ENCODE results near the gene EIF3L. TPM values are rescaled to one million over a fixed set of nuclear protein-coding genes. Genes with fewer than 3 reads are reported as not detected.

EIF3L gene
- total and polyA plus RNA-seq, 9 of the 15 experiments (the other 6 are each of a cell fraction or from before 2014, with no cell fraction given) = 257 to 699 (median 368) TPM

DNA sequence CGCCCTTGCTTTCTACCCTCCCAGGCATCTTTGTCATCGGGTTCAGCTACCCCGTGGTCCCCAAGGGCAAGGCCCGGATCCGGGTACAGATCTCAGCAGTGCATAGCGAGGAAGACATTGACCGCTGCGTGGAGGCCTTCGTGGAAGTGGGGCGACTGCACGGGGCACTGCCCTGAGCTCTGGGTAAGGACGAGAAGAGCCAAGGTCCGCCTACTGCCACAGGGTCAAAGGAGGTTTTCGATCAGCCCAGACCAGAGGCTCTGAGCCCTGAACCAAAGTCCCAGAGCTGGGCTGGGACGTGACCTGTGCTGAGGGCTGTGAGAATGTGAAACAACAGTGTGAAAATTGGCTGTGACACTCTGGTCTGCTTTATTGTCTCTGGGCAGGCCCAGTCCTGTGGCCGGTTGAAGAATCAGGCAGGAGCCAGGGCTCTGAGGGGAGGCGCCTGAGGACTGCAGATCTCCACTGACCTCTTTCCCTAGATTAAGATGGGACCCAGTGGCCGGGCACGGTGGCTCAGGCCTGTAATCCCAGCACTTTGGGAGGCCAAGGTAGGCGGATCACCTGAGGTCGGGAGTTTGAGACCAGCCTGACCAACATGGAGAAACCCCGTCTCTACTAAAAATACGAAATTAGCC, 32.6 kb upstream of the EIF3L start:
- H3K4me3 ChIP-seq = no peak overlapping the region
- no peak overlapping the region for H2AFZ ChIP-seq (ENCODE audit: low read depth, low read length)
- H3K9ac ChIP-seq (ENCODE audit: insufficient read depth in 1 of 2, low read depth in 2 of 2, low read length in 2 of 2) = no peak overlapping the region; a peak in 1 of 4 replicates
- no peaks in the 10 kb centered on the region for H4K20me1 ChIP-seq (replicated peaks; ENCODE audit: control insufficient read depth, insufficient read depth, low read length)
- DNase-seq (ENCODE audit: extremely low read depth in 1 of 4, low spot score in 3 of 4) = no peak
- no peak for FAIRE-seq
- in situ Hi-C loops (cut with MboI) (loop anchor here (5.0 kb wide), 1 partner anchor 146 kb away; no protein-coding TSS in a partner anchor), intact Hi-C loops (cut with micrococcal nuclease) (loop anchor here (1.0 kb wide), 2 partner anchors 47 to 149 kb away; no protein-coding TSS in a partner anchor)
- ChIA-PET CTCF (ENCODE audit: low intra/inter-chr PET ratio) (interaction anchor here (1.0 to 2.4 kb wide), 3 partner anchors 47 to 148 kb away, joined by 5 to 12 read pairs (median 9); no protein-coding TSS in a partner anchor), POLR2A (interaction anchor here (0.6 to 5.0 kb wide), 6 partner anchors 8 to 142 kb away, joined by 3 to 34 read pairs (median 4); partner anchors contain the start of genes ANKRD54, GCAT and LGALS1)
- BruUV-seq (replicated peaks) = TSS peak; percentile 17
- H3K79me2 ChIP-seq (ENCODE audit: control insufficient read depth, insufficient read depth, low read length) = 0 out of 3 replicates have a peak, but pooled peaks cover 4% of the 10 kb centered on the region
- H3K4me2 ChIP-seq (ENCODE audit: insufficient read depth, low read length) = no peak overlapping the region
- peaks cover 52% of the 10 kb centered on the region; the same call in 2 of the 3 replicates for H3K36me3 ChIP-seq (ENCODE audit: control insufficient read depth, insufficient read depth, low read length)
- H3K4me1 ChIP-seq (replicated peaks in 1 of 2; ENCODE audit: control insufficient read depth in 2 of 2, insufficient read depth in 2 of 2, low read length in 2 of 2) = peaks cover 7 to 14% of the 10 kb centered on the region in 2 experiments; a peak in 4 of 5 replicates
- H3K27me3 ChIP-seq (ENCODE audit: control insufficient read depth in 2 of 2, insufficient read depth in 2 of 2, low read length in 2 of 2) = no peaks in the 10 kb centered on the region
- no peak for ATAC-seq
- H3K9me3 ChIP-seq (replicated peaks; ENCODE audit: control insufficient read depth, insufficient read depth, low read depth, low read length) = no peaks in the 10 kb centered on the region
- H3K9me1 ChIP-seq (ENCODE audit: control insufficient read depth, insufficient read depth, low read length) = no peaks in the 10 kb centered on the region
- WGBS (ENCODE audit: insufficient coverage, low coverage, missing lambda C conversion rate) = 96% methylated on average over 10 of the region's 23 CpGs
- peak; percentile 58; the same call in 1 of the 2 replicates for TF ChIP-seq POLR2G (IDR thresholded peaks at IDR 0.05; ENCODE audit: low read depth, low read length)
- TF ChIP-seq CBX8 (IDR thresholded peaks at IDR 0.05; ENCODE audit: borderline replicate concordance, extremely low read depth, low read depth, low read length, poor library complexity, severe bottlenecking) = no peak
- peak; percentile 52; the same call in 1 of the 2 replicates for TF ChIP-seq RBFOX2 (IDR thresholded peaks at IDR 0.05; ENCODE audit: low read depth, low read length)
- H3K27ac ChIP-seq (ENCODE audit: extremely low read depth, low read depth, low read length) = no peak overlapping the region

All from K562 (cell line).